Smooth muscle cell (in vitro differentiated cells): ENCODE measurements around the gene OR52K2. TPM values are rescaled to one million over a fixed set of nuclear protein-coding genes. Genes with fewer than 3 reads are reported as not detected.

Experiments used
- DNase-seq: peaks from one replicate; lab custom pipeline; 2025; ENCODE audit not compliant: unreplicated experiment; lab: John Stamatoyannopoulos, UW
- H2AFZ ChIP-seq: fragments of 200-600 bp; sonication (generic); 2 replicates; pipeline ENCODE4 v1.6.0; 2016; ENCODE audit warnings: antibody characterized with exemption, low read depth, mild to moderate bottlenecking
- H3F3A ChIP-seq: fragments of 200-600 bp; sonication (generic); 2 replicates; pipeline ENCODE4 v1.6.0; 2017; ENCODE audit warnings: antibody characterized with exemption, low read depth
- H3K27ac ChIP-seq: fragments of 200-600 bp; sonication (generic); 2 replicates; pipeline ENCODE4 v1.5.1; 2016; ENCODE audit warnings: low read depth, mild to moderate bottlenecking
- H3K27me3 ChIP-seq: fragments of 200-600 bp; sonication (generic); 2 replicates; pipeline ENCODE4 v1.6.1; 2016; ENCODE audit warnings: low read depth, mild to moderate bottlenecking
- H3K36me3 ChIP-seq: fragments of 200-600 bp; sonication (generic); 2 replicates; pipeline ENCODE4 v1.5.1; 2016; ENCODE audit warnings: low read depth
- H3K4me1 ChIP-seq: fragments of 200-600 bp; sonication (generic); 2 replicates; pipeline ENCODE4 v1.5.1; 2016; ENCODE audit warnings: low read depth
- H3K4me2 ChIP-seq: fragments of 200-600 bp; sonication (generic); 2 replicates; pipeline ENCODE4 v1.6.0; 2016; ENCODE audit warnings: mild to moderate bottlenecking
- H3K4me3 ChIP-seq: fragments of 200-600 bp; sonication (generic); 2 replicates; pipeline ENCODE4 v1.5.1; 2016; ENCODE audit warnings: mild to moderate bottlenecking
- H3K79me2 ChIP-seq: fragments of 200-600 bp; sonication (generic); 2 replicates; pipeline ENCODE4 v1.6.0; 2016; ENCODE audit warnings: low read depth, mild to moderate bottlenecking
- H3K9ac ChIP-seq: fragments of 200-600 bp; sonication (generic); 2 replicates; pipeline ENCODE4 v1.6.0; 2016; ENCODE audit warnings: low read depth
- H3K9me3 ChIP-seq: fragments of 200-600 bp; sonication (generic); replicated peaks from 2 replicates; pipeline ENCODE4 v1.5.1; 2016; ENCODE audit warnings: low read depth
- H4K20me1 ChIP-seq: fragments of 200-600 bp; sonication (generic); 2 replicates; pipeline ENCODE4 v1.6.0; 2016; ENCODE audit warnings: low read depth
- CTCF ChIP-seq: fragments of 200-600 bp; sonication (generic); IDR thresholded peaks from 2 replicates; pipeline ENCODE4 v1.5.1; 2017; ENCODE audit warnings: borderline replicate concordance, mild to moderate bottlenecking, antibody characterized with exemption; ENCODE audit not compliant: insufficient read depth, poor library complexity, severe bottlenecking
- WGBS: methylation state at CpG from one replicate; pipeline ENCODE4 v1.1.7; 2016; ENCODE audit warnings: low lambda C conversion rate; 5-methylcytosine and 5-hydroxymethylcytosine counted together
- polyA plus RNA-seq: library from polyadenylated mRNA; unstranded; fragments of >200 nt; fragmentation: Nextera tagmentation; extraction: Ambion mirVana; gene quantifications from 2 replicates; pipeline ENCODE4 v1.2.1, GENCODE V29; 2016
- total RNA-seq: library from RNA; depleted of rRNA; stranded (reverse); fragments of >200 nt; gene quantifications from 2 replicates; pipeline ENCODE4 v1.2.3, GENCODE V29; 2014

Gene OR52K2
- total and polyA plus RNA-seq, 2 experiments from 2014 or later = not detected

GRCh38 chr11:4491878-4492606 lies 42.9 kb downstream of the OR52K2 start:
- no peak for DNase-seq
- H2AFZ ChIP-seq = no peak overlapping the region
- no peaks in the 10 kb centered on the region for H4K20me1 ChIP-seq
- no peaks in the 10 kb centered on the region for H3K4me1 ChIP-seq
- no peaks in the 10 kb centered on the region for H3F3A ChIP-seq
- 80% methylated on average over 4 of the region's 4 CpGs for WGBS
- no peak overlapping the region for H3K27ac ChIP-seq
- peaks cover 20% of the 10 kb centered on the region for H3K27me3 ChIP-seq
- no peaks in the 10 kb centered on the region for H3K36me3 ChIP-seq
- no peak overlapping the region for H3K4me3 ChIP-seq
- no peak overlapping the region for H3K4me2 ChIP-seq
- TF ChIP-seq CTCF = no peak
- H3K79me2 ChIP-seq = no peaks in the 10 kb centered on the region
- H3K9me3 ChIP-seq = no peaks in the 10 kb centered on the region
- H3K9ac ChIP-seq = no peak overlapping the region

GRCh38 chr11:4493480-4493818 lies 44.4 kb downstream of the OR52K2 start:
- no peak overlapping the region for H3K9ac ChIP-seq
- DNase-seq = no peak
- no peaks in the 10 kb centered on the region for H3K79me2 ChIP-seq
- no peaks in the 10 kb centered on the region for H3K36me3 ChIP-seq
- H3F3A ChIP-seq = no peaks in the 10 kb centered on the region
- no peaks in the 10 kb centered on the region for H3K9me3 ChIP-seq
- H4K20me1 ChIP-seq = no peaks in the 10 kb centered on the region
- peaks cover 16% of the 10 kb centered on the region for H3K27me3 ChIP-seq
- no peak overlapping the region for H3K27ac ChIP-seq
- no peaks in the 10 kb centered on the region for H3K4me1 ChIP-seq
- 47% methylated on average over 5 of the region's 5 CpGs for WGBS
- no peak for TF ChIP-seq CTCF
- H3K4me3 ChIP-seq = no peak overlapping the region
- no peak overlapping the region for H3K4me2 ChIP-seq
- no peak overlapping the region for H2AFZ ChIP-seq

- no peak for TF ChIP-seq CTCF
- no peak overlapping the region for H3K4me2 ChIP-seq
- 66% methylated on average over 7 of the region's 7 CpGs for WGBS
- peaks cover 16% of the 10 kb centered on the region for H3K27me3 ChIP-seq
- no peaks in the 10 kb centered on the region for H3F3A ChIP-seq
- no peaks in the 10 kb centered on the region for H3K79me2 ChIP-seq
- no peaks in the 10 kb centered on the region for H3K9me3 ChIP-seq
- no peak overlapping the region for H3K9ac ChIP-seq
- no peak overlapping the region for H3K4me3 ChIP-seq
- no peak for DNase-seq
- no peak overlapping the region for H3K27ac ChIP-seq
- H3K4me1 ChIP-seq = no peaks in the 10 kb centered on the region
- no peaks in the 10 kb centered on the region for H3K36me3 ChIP-seq
- no peak overlapping the region for H2AFZ ChIP-seq
- H4K20me1 ChIP-seq = no peaks in the 10 kb centered on the region
Measured at GRCh38 chr11:4495487-4495886, 46.4 kb downstream of the OR52K2 start.

GRCh38 chr11:4495986-4496385 lies 46.9 kb downstream of the OR52K2 start:
- Histone ChIP-seq H3K9me3 (no peaks in the 10 kb centered on the region), H3K27ac (no peak overlapping the region), H3K79me2 (no peaks in the 10 kb centered on the region), H3K36me3 (no peaks in the 10 kb centered on the region), H3F3A (no peaks in the 10 kb centered on the region), H2AFZ (no peak overlapping the region), H3K27me3 (peaks cover 16% of the 10 kb centered on the region), H3K9ac (no peak overlapping the region), H3K4me3 (no peak overlapping the region), H3K4me1 (no peaks in the 10 kb centered on the region), H3K4me2 (no peak overlapping the region), H4K20me1 (no peaks in the 10 kb centered on the region)
- DNase-seq = no peak
- no peak for TF ChIP-seq CTCF
- 15% methylated on average over 6 of the region's 6 CpGs for WGBS
